IMR-90 (cell line): ENCODE measurements around the gene RNF217. TPM values are rescaled to one million over a fixed set of nuclear protein-coding genes. Genes with fewer than 3 reads are reported as not detected.

Experiments
- ATAC-seq: fragments of 200-7000 bp; cut with Tn5 transposase; 2 replicates; pipeline ENCODE4 v1.9.1; 2020; ENCODE audit warnings: low read depth, mild to moderate bottlenecking, moderate library complexity
- BruUV-seq: library from RNA; stranded (reverse); fragments of 400-500 nt; replicated peaks from 2 replicates; lab custom pipeline; 2021; lab: Mats Ljungman, UMichigan
- CTCF ChIA-PET: fragments of 300-600 bp; formaldehyde crosslinking; extraction: SDS; loops from one replicate; lab custom pipeline; 2021; ENCODE audit warnings: antibody characterized with exemption; lab: Yijun Ruan, JAX
- POLR2A ChIA-PET: fragments of 300-600 bp; sonication (Branson Sonifier 250); formaldehyde crosslinking; loops from one replicate; lab custom pipeline; 2022; ENCODE audit warnings: antibody characterized with exemption; ENCODE audit not compliant: unreplicated experiment; lab: Charles Lee
- DNase-seq: peaks from one replicate; pipeline ENCODE4 v3.0.0; 2013
- H2AFZ ChIP-seq: replicated peaks from 2 replicates; pipeline ENCODE3; 2013; ENCODE audit warnings: low read length, mild to moderate bottlenecking; ENCODE audit not compliant: poor library complexity
- H2AK5ac ChIP-seq: 2 replicates; pipeline ENCODE4 v1.6.1; 2013; ENCODE audit warnings: low read depth, low read length, inconsistent platforms
- H2AK9ac ChIP-seq: replicated peaks from 2 replicates; pipeline ENCODE3; 2013; ENCODE audit warnings: mild to moderate bottlenecking, low read depth, low read length, moderate library complexity; ENCODE audit not compliant: poor library complexity
- H2BK120ac ChIP-seq: 2 replicates; pipeline ENCODE4 v1.6.1; 2013; ENCODE audit warnings: low read depth, low read length, inconsistent platforms
- H2BK15ac ChIP-seq: 3 replicates; pipeline ENCODE4 v1.6.1; 2013; ENCODE audit warnings: low read depth, low read length, inconsistent platforms
- H2BK20ac ChIP-seq: 2 replicates; pipeline ENCODE4 v1.6.1; 2013; ENCODE audit warnings: low read depth, mild to moderate bottlenecking, inconsistent platforms, low read length, moderate library complexity
- H2BK5ac ChIP-seq: 2 replicates; pipeline ENCODE4 v1.6.1; 2013; ENCODE audit warnings: mild to moderate bottlenecking, low read depth, low read length, inconsistent platforms; ENCODE audit not compliant: poor library complexity, severe bottlenecking
- H3K14ac ChIP-seq: replicated peaks from 2 replicates; pipeline ENCODE4 v1.6.1; 2013; ENCODE audit warnings: low read depth, low read length, inconsistent platforms
- H3K18ac ChIP-seq: 2 replicates; pipeline ENCODE4 v1.6.1; 2013; ENCODE audit warnings: low read depth, low read length, control low read depth
- H3K23ac ChIP-seq: 2 replicates; pipeline ENCODE4 v1.6.1; 2013; ENCODE audit warnings: low read depth, low read length, inconsistent platforms
- H3K27ac ChIP-seq: 2 replicates; pipeline ENCODE4 v1.5.1; 2013; ENCODE audit warnings: mild to moderate bottlenecking, control low read depth, low read length; ENCODE audit not compliant: insufficient read depth
- H3K27me3 ChIP-seq: 2 replicates; pipeline ENCODE4 v1.6.1; 2013; ENCODE audit warnings: low read length; ENCODE audit not compliant: control insufficient read depth, insufficient read depth
- H3K36me3 ChIP-seq: 2 replicates; pipeline ENCODE4 v1.6.1; 2013; ENCODE audit warnings: low read length, mixed read lengths; ENCODE audit not compliant: control insufficient read depth, insufficient read depth
- H3K4ac ChIP-seq: 2 replicates; pipeline ENCODE4 v1.6.1; 2013; ENCODE audit warnings: low read depth, low read length, inconsistent platforms
- H3K4me1 ChIP-seq: 2 replicates; pipeline ENCODE4 v1.6.1; 2013; ENCODE audit warnings: low read length, mixed read lengths; ENCODE audit not compliant: control insufficient read depth, insufficient read depth
- H3K4me2 ChIP-seq: 2 replicates; pipeline ENCODE4 v1.6.1; 2013; ENCODE audit warnings: low read depth, mild to moderate bottlenecking, control low read depth, low read length, moderate library complexity
- H3K4me3 ChIP-seq: 2 replicates; pipeline ENCODE4 v1.5.1; 2013; ENCODE audit warnings: low read depth, mild to moderate bottlenecking, control low read depth, low read length, moderate library complexity; ENCODE audit not compliant: insufficient read depth
- H3K56ac ChIP-seq: 2 replicates; pipeline ENCODE4 v1.6.1; 2013; ENCODE audit warnings: low read length, inconsistent platforms; ENCODE audit not compliant: insufficient read depth; ENCODE audit errors: extremely low read depth
- H3K79me1 ChIP-seq, 2 experiments: 2 replicates each; pipeline ENCODE4 v1.6.1; 2013; ENCODE audit warnings: low read length in 2 of 2, inconsistent platforms in 1 of 2, low read depth in 1 of 2
- H3K9ac ChIP-seq: 2 replicates; pipeline ENCODE4 v1.6.1; 2013; ENCODE audit warnings: low read depth, low read length, control low read depth
- H3K9me1 ChIP-seq: 2 replicates; pipeline ENCODE4 v1.6.1; 2013; ENCODE audit warnings: low read length, inconsistent platforms; ENCODE audit not compliant: insufficient read depth
- H3K9me3 ChIP-seq: 2 replicates; pipeline ENCODE4 v1.6.1; 2013; ENCODE audit warnings: low read length; ENCODE audit not compliant: control insufficient read depth, insufficient read depth
- H4K20me1 ChIP-seq: 2 replicates; pipeline ENCODE4 v1.6.1; 2013; ENCODE audit warnings: low read length, inconsistent platforms; ENCODE audit not compliant: insufficient read depth
- H4K5ac ChIP-seq: 2 replicates; pipeline ENCODE4 v1.6.1; 2013; ENCODE audit warnings: mild to moderate bottlenecking, low read depth, low read length, control low read depth
- H4K8ac ChIP-seq, 2 experiments: 2 replicates each; pipeline ENCODE4 v1.6.1; 2013; ENCODE audit warnings: low read depth in 2 of 2, low read length in 2 of 2, control low read depth in 1 of 2, inconsistent platforms in 1 of 2
- H4K91ac ChIP-seq: 2 replicates; pipeline ENCODE4 v1.6.1; 2013; ENCODE audit warnings: low read depth, low read length, inconsistent platforms; ENCODE audit not compliant: insufficient read depth
- CEBPB ChIP-seq: IDR thresholded peaks from 2 replicates; pipeline ENCODE4 v1.6.1; 2012; ENCODE audit warnings: low read depth, low read length, improper control_type of control experiment
- POLR2A ChIP-seq: IDR thresholded peaks from 2 replicates; pipeline ENCODE4 v1.6.1; 2012; ENCODE audit warnings: mild to moderate bottlenecking, low read depth, low read length
- WGBS, 2 experiments: methylation state at CpG; one replicate each; pipeline versions ENCODE4 v1.1.5 to v1.1.7; 2013; ENCODE audit warnings: missing lambda C conversion rate in 2 of 2; ENCODE audit not compliant: insufficient read length in 1 of 2; ENCODE audit errors: extremely low coverage in 2 of 2; 5-methylcytosine and 5-hydroxymethylcytosine counted together
- dilution Hi-C: fragments of 300-500 bp; cut with HindIII; formaldehyde crosslinking; loops from one replicate; pipeline ENCODE4 v1.14.3; 2018; ENCODE audit warnings: low sequenced_read_pairs; ENCODE audit not compliant: unreplicated experiment
- in situ Hi-C: fragments of 300-500 bp; cut with MboI; formaldehyde crosslinking; loops from 3 replicates; pipeline ENCODE4 v1.14.3; 2019; ENCODE audit warnings: low sequenced_read_pairs, inconsistent platforms, mixed read lengths
- intact Hi-C: fragments of 100-400 bp; cut with micrococcal nuclease; formaldehyde crosslinking; loops from 2 replicates; pipeline ENCODE4 v1.10.0; 2022
- polyA plus RNA-seq, 3 experiments: library from polyadenylated mRNA; depleted of rRNA; stranded (reverse); fragments of >200 nt; gene quantifications; 2 replicates each; pipeline ENCODE4 v1.2.3, GENCODE V29; 2012; ENCODE audit warnings: low replicate concordance in 1 of 3
- total RNA-seq: library from RNA; depleted of rRNA; stranded (reverse); fragments of >200 nt; gene quantifications from 2 replicates; pipeline ENCODE4 v1.2.3, GENCODE V29; 2012

Gene RNF217
- total and polyA plus RNA-seq, 2 of the 4 experiments (the other 2 are of a cell fraction): 11.7 to 20.4 TPM

DNA sequence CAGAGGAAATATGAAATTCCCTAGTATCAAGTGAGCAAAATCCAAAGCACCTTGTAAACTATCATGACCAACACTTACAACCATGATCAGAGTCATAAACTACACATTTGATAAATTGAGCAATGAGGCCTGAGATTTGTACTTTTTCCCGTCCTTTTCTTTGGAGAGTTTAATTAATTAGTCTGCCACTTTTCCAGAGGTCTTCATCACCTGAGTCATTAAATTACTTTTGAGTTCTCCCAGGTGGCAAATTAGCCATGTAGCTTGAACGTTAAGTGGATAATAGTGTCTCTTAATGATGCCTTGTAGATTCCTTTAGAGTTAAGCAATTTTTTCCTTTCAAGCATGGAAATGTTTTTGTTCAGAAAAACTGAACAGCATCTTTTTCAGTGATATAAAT, 75.6 kb downstream of the RNF217 start:
- dilution Hi-C loops: no loop called here
- no peak overlapping the region for H3K4me2 ChIP-seq
- H3K9me1 ChIP-seq: peaks cover 4% of the 10 kb centered on the region; the same call in 1 of the 2 replicates
- H3K14ac ChIP-seq: no peak overlapping the region
- in situ Hi-C loops: no loop called here
- H2AK9ac ChIP-seq: no peak overlapping the region
- no peak overlapping the region for H4K5ac ChIP-seq
- no peak for DNase-seq
- POLR2A ChIA-PET: no interaction called here
- CTCF ChIA-PET: no interaction called here
- no peak overlapping the region for H3K4ac ChIP-seq
- H3K9ac ChIP-seq: no peak overlapping the region
- H3K56ac ChIP-seq: no peak overlapping the region
- no peak overlapping the region for H3K27ac ChIP-seq
- no peak overlapping the region for H4K8ac ChIP-seq
- no peak overlapping the region for H2AFZ ChIP-seq
- no peak overlapping the region for H2BK20ac ChIP-seq
- no peak overlapping the region for H3K18ac ChIP-seq
- no peak overlapping the region for H3K23ac ChIP-seq
- intact Hi-C loops: no loop called here
- H4K91ac ChIP-seq: no peak overlapping the region
- peaks cover 19% of the 10 kb centered on the region; the same call in 1 of the 2 replicates for H4K20me1 ChIP-seq
- TF ChIP-seq CEBPB: no peak
- TF ChIP-seq POLR2A: no peak
- no peak overlapping the region for H2BK5ac ChIP-seq
- no TSS peak for BruUV-seq
- no peak overlapping the region for H2AK5ac ChIP-seq
- peaks cover 3% of the 10 kb centered on the region; the same call in 1 of the 2 replicates for H3K4me1 ChIP-seq
- ATAC-seq: no peak
- no peaks in the 10 kb centered on the region for H3K27me3 ChIP-seq
- H3K4me3 ChIP-seq: no peak overlapping the region
- peaks cover 2% of the 10 kb centered on the region; the same call in 1 of the 2 replicates for H3K9me3 ChIP-seq
- no peaks in the 10 kb centered on the region for H3K36me3 ChIP-seq
- H3K79me1 ChIP-seq: peaks cover 21 to 30% of the 10 kb centered on the region in 2 experiments
- no peak overlapping the region for H2BK120ac ChIP-seq
- no CpG with 5 or more reads among the region's 2 CpGs for WGBS, 2 experiments
- H2BK15ac ChIP-seq: no peak overlapping the region
